T-cell (primary cell): Measurements from ENCODE around the gene RBM19. TPM values are rescaled to one million over a fixed set of nuclear protein-coding genes. Genes with fewer than 3 reads are reported as not detected.

ENCODE experiments used
- ATAC-seq, 4 experiments: fragments of 200-7000 bp in 3 of 4; fragments of 150-1000 bp in 1 of 4; cut with Tn5 transposase; replicated peaks in 1 of 4; 1 replicate in 3 of 4; 2 replicates in 1 of 4; pipeline ENCODE4 v1.10.0; 2021; ENCODE audit warnings: moderate library complexity in 3 of 4, mild to moderate bottlenecking in 2 of 4, moderate number of reproducible peaks in 1 of 4
- CTCF ChIA-PET, 2 donors: fragments of 300-600 bp; sonication (Branson Sonifier 250); formaldehyde crosslinking; loops; one replicate each; lab custom pipeline; 2022; ENCODE audit warnings: antibody characterized with exemption in 2 of 2; lab: Charles Lee
- POLR2A ChIA-PET, 2 donors: fragments of 300-600 bp; sonication (Branson Sonifier 250); formaldehyde crosslinking; loops; one replicate each; lab custom pipeline; 2022; ENCODE audit warnings: antibody characterized with exemption in 2 of 2; lab: Charles Lee
- DNase-seq, 35 experiments: peaks; one replicate each; pipeline versions ENCODE4 v3.0.0 to v3.0.0-alpha.2; 2013 to 2023
- H3K27ac ChIP-seq: one replicate; pipeline ENCODE4 v1.5.1; 2013; ENCODE audit warnings: low read length
- H3K27me3 ChIP-seq, 2 experiments: replicated peaks in 1 of 2; 1 replicate in 1 of 2; 2 replicates in 1 of 2; pipeline versions ENCODE4 v1.6.1 to v1.7.0; 2013; ENCODE audit warnings: low read length in 1 of 2, mixed read lengths in 1 of 2; ENCODE audit not compliant: control insufficient read depth in 2 of 2, insufficient read depth in 2 of 2; ENCODE audit errors: extremely low read depth in 1 of 2
- H3K36me3 ChIP-seq, 2 donors: 1 replicate in 1 of 2; 2 replicates in 1 of 2; pipeline versions ENCODE4 v1.6.1 to v1.7.0; 2013; ENCODE audit warnings: low read length in 1 of 2; ENCODE audit not compliant: control insufficient read depth in 2 of 2, insufficient read depth in 1 of 2; ENCODE audit errors: extremely low read depth in 1 of 2
- H3K4me1 ChIP-seq, 2 experiments: 1 replicate in 1 of 2; 2 replicates in 1 of 2; pipeline versions ENCODE4 v1.6.1 to v1.7.0; 2013; ENCODE audit warnings: low read length in 2 of 2, mixed read lengths in 1 of 2; ENCODE audit not compliant: insufficient read depth in 2 of 2, control insufficient read depth in 1 of 2; ENCODE audit errors: extremely low read depth in 1 of 2
- H3K4me3 ChIP-seq, 2 donors: 1 replicate in 1 of 2; 2 replicates in 1 of 2; pipeline versions ENCODE4 v1.5.1 to v1.7.0; 2013; ENCODE audit warnings: mild to moderate bottlenecking in 2 of 2, low read length in 1 of 2, moderate library complexity in 1 of 2; ENCODE audit not compliant: control insufficient read depth in 1 of 2; ENCODE audit errors: extremely low read depth in 1 of 2
- H3K9me3 ChIP-seq: 2 replicates; pipeline ENCODE4 v1.7.0; 2013
- H3K27ac Mint-ChIP-seq, 2 donors: one replicate each; pipeline ENCODE4 v1.8.0; 2020 to 2021; ENCODE audit warnings: mild to moderate bottlenecking in 2 of 2, mixed read lengths in 2 of 2
- H3K27me3 Mint-ChIP-seq, 2 donors: one replicate each; pipeline ENCODE4 v1.8.0; 2021 to 2022; ENCODE audit warnings: mixed read lengths in 2 of 2
- H3K36me3 Mint-ChIP-seq: one replicate; pipeline ENCODE4 v1.8.0; 2021; ENCODE audit warnings: mixed read lengths
- H3K4me1 Mint-ChIP-seq, 3 donors: one replicate each; pipeline ENCODE4 v1.8.0; 2020 to 2022; ENCODE audit warnings: mixed read lengths in 3 of 3, mild to moderate bottlenecking in 1 of 3
- H3K4me3 Mint-ChIP-seq, 3 donors: one replicate each; pipeline ENCODE4 v1.8.0; 2020 to 2022; ENCODE audit warnings: mild to moderate bottlenecking in 3 of 3, mixed read lengths in 3 of 3, moderate library complexity in 3 of 3
- H3K9me3 Mint-ChIP-seq, 3 donors: one replicate each; pipeline ENCODE4 v1.8.0; 2020 to 2022; ENCODE audit warnings: mixed read lengths in 3 of 3
- WGBS: methylation state at CpG from one replicate; pipeline ENCODE4 v1.1.5; 2013; ENCODE audit warnings: missing lambda C conversion rate; ENCODE audit not compliant: insufficient coverage; 5-methylcytosine and 5-hydroxymethylcytosine counted together
- total RNA-seq, 35 experiments: library from RNA in 6 of 35; stranded (reverse) in 6 of 35; fragments of 120-200 nt in 1 of 35; gene quantifications; one replicate each; pipeline versions ENCODE4 v1.2.1 to v1.2.4 and lab custom pipeline; 2013 to 2026

Gene RBM19
- total RNA-seq, 5 donors from 2014 or later (not counting 1 experiment from before 2014, with no cell fraction given): 57.9 to 80.3 (median 78.3) TPM

DNA sequence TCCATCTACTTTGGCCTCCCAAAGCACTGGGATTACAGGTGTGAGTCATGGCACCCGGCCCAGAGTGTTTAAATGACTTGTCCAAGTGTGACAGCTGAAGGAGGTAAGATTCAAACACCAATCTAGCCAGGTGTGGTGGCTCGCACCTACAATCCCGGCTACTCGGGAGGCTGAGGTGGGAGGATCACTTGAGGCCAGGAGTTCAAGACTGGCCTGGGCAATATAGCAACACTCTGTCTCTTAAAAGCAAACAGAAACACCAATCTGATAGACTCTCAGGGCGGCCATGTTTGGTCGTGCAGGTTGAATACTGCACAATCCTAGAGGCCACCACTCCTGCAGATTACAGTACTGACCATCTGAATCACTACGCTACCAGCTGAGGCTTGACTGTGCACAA is 68.7 kb downstream of the RBM19 start:
- Mint-ChIP-seq H3K27me3 (no peaks in the 10 kb centered on the region), H3K9me3 (no peaks in the 10 kb centered on the region), H3K4me1 (no peaks in the 10 kb centered on the region), H3K4me3 (no peak overlapping the region), H3K27ac (no peak overlapping the region), H3K36me3 (peaks cover 44% of the 10 kb centered on the region)
- ChIA-PET POLR2A (no interaction called here), CTCF (no interaction called here)
- Histone ChIP-seq H3K4me1 (no peaks in the 10 kb centered on the region), H3K36me3 (peaks cover 6 to 16% of the 10 kb centered on the region in 2 donors), H3K27ac (no peak overlapping the region), H3K4me3 (no peak overlapping the region), H3K27me3 (no peaks in the 10 kb centered on the region), H3K9me3 (no peaks in the 10 kb centered on the region)
- no peak for DNase-seq
- 92% methylated on average over 4 of the region's 7 CpGs for WGBS
- no peak for ATAC-seq

DNA sequence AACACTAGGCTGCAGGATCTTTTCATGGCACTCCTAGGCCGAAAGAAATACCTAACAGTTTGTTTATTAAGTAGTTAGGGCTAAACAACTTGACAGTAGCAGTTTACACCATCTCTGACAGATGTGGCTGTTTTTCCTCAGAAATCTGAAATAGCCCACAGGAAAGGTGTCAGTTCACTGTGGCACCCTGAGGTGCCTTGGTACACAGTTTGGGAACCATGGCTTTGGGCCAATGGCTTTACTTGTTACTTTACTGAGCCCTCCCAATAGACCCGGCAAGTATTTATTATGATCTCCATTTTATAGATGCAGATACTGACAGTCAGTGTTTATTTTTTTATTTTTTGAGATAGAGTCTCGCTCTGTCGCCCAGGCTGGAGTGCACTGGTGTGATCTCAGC is 69.3 kb downstream of the RBM19 start:
- ChIA-PET CTCF (no interaction called here), POLR2A (no interaction called here)
- no peak overlapping the region for H3K27ac ChIP-seq
- ATAC-seq: no peak
- Mint-ChIP-seq H3K4me1 (no peaks in the 10 kb centered on the region), H3K27me3 (no peaks in the 10 kb centered on the region), H3K9me3 (no peaks in the 10 kb centered on the region), H3K36me3 (peaks cover 48% of the 10 kb centered on the region), H3K27ac (no peak overlapping the region), H3K4me3 (no peak overlapping the region)
- no peak for DNase-seq
- H3K4me1 ChIP-seq: no peaks in the 10 kb centered on the region
- WGBS: no CpG with 5 or more reads among the region's 4 CpGs
- H3K9me3 ChIP-seq: no peaks in the 10 kb centered on the region
- H3K36me3 ChIP-seq: peaks cover 10 to 16% of the 10 kb centered on the region in 2 donors
- H3K4me3 ChIP-seq: no peak overlapping the region
- no peaks in the 10 kb centered on the region for H3K27me3 ChIP-seq

DNA sequence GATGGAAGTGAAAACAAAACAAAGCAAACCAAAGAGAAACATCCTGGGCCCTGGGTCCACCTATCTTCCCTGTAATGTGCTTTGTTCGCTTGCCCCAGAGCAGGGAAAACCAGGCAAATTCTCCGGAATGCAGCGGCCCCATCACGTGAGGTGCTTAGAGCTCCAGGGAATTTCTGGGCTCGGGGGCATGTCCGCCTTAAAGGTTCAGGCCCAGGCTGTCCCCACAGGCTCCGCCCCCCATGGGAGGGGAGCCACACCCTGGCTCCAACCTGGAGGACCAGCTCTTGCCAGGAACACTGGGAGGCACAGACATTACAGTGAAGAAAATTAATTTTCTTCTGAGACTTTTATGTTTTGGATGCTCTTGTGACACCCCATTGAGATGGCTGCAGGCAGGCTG is 69.9 kb downstream of the RBM19 start:
- 98% methylated on average over 6 of the region's 7 CpGs for WGBS
- no peaks in the 10 kb centered on the region for H3K27me3 ChIP-seq
- ATAC-seq: no peak
- no peak overlapping the region for H3K4me3 ChIP-seq
- POLR2A ChIA-PET: interaction anchor here in 1 of 2 donors (0.6 kb wide), 1 partner anchor 78 kb away, joined by 19 read pairs; no protein-coding TSS in a partner anchor
- H3K27ac ChIP-seq: no peak overlapping the region
- H3K9me3 ChIP-seq: no peaks in the 10 kb centered on the region
- H3K4me1 ChIP-seq: no peaks in the 10 kb centered on the region
- DNase-seq: no peak
- H3K9me3 Mint-ChIP-seq: no peaks in the 10 kb centered on the region
- H3K27ac Mint-ChIP-seq: no peak overlapping the region
- H3K4me1 Mint-ChIP-seq: no peaks in the 10 kb centered on the region
- H3K4me3 Mint-ChIP-seq: no peak overlapping the region
- H3K36me3 ChIP-seq: peaks cover 12 to 20% of the 10 kb centered on the region in 2 donors
- H3K27me3 Mint-ChIP-seq: no peaks in the 10 kb centered on the region
- H3K36me3 Mint-ChIP-seq: peaks cover 51% of the 10 kb centered on the region
- CTCF ChIA-PET: no interaction called here

DNA sequence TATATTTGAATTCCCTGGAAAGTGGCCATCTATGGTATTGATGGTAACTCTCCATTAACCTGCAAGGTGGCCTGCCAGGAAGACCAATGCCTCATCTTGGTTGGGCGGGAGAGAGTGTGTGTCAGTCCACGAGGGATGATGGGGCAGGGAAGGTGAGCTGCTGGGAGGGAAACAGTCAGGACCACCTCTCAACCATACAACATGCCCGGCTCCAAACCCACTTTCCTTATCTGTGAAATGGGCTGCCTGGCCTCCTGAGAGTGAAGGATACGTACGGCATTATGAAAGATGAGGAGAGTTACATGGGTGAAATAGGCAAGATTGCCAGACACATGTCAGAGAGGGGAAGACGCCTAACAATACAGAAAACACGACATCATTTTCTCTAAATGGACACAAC is 70.9 kb downstream of the RBM19 start:
- Histone ChIP-seq H3K9me3 (no peaks in the 10 kb centered on the region), H3K4me1 (no peaks in the 10 kb centered on the region), H3K36me3 (peaks cover 12 to 18% of the 10 kb centered on the region in 2 donors), H3K4me3 (no peak overlapping the region), H3K27ac (no peak overlapping the region), H3K27me3 (no peaks in the 10 kb centered on the region)
- Mint-ChIP-seq H3K4me3 (no peak overlapping the region), H3K36me3 (peaks cover 53% of the 10 kb centered on the region), H3K27me3 (no peaks in the 10 kb centered on the region), H3K4me1 (no peaks in the 10 kb centered on the region), H3K27ac (no peak overlapping the region), H3K9me3 (no peaks in the 10 kb centered on the region)
- ATAC-seq (no peak), DNase-seq (no peak)
- no CpG with 5 or more reads among the region's 7 CpGs for WGBS
- ChIA-PET CTCF (no interaction called here), POLR2A (interaction anchor here in 1 of 2 donors (0.6 kb wide), 1 partner anchor 1378 kb away, joined by 3 read pairs; no protein-coding TSS in a partner anchor)

DNA sequence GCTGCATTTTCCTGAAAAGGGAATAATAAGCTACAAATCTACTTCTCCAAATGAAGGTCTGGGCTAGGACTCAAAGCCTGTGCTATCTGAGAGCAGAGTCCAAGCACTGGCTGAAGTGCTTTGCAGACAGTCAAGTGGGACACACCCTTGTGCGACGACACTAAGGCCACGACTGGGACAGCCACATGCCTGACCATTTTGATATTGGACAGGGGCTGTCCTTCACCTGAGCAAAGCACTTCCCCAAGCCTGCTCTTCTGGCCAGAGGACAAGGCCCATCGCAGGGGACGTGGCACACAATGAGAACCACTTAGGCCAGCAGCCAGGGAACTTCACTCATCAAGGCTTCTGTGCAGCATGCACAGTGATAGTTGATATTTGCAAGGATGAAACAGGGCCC is 71.4 kb downstream of the RBM19 start:
- Mint-ChIP-seq H3K27ac (no peak overlapping the region), H3K4me1 (no peaks in the 10 kb centered on the region), H3K27me3 (no peaks in the 10 kb centered on the region), H3K4me3 (no peak overlapping the region), H3K36me3 (peaks cover 51% of the 10 kb centered on the region), H3K9me3 (no peaks in the 10 kb centered on the region)
- Histone ChIP-seq H3K4me3 (no peak overlapping the region), H3K4me1 (no peaks in the 10 kb centered on the region), H3K27ac (no peak overlapping the region), H3K36me3 (peaks cover 10 to 14% of the 10 kb centered on the region in 2 donors), H3K9me3 (no peaks in the 10 kb centered on the region), H3K27me3 (no peaks in the 10 kb centered on the region)
- POLR2A ChIA-PET: interaction anchor here in 1 of 2 donors (0.6 kb wide), 1 partner anchor 1377 kb away, joined by 3 read pairs; no protein-coding TSS in a partner anchor
- DNase-seq (no peak), ATAC-seq (no peak)
- CTCF ChIA-PET: no interaction called here
- 96% methylated on average over 5 of the region's 5 CpGs for WGBS

DNA sequence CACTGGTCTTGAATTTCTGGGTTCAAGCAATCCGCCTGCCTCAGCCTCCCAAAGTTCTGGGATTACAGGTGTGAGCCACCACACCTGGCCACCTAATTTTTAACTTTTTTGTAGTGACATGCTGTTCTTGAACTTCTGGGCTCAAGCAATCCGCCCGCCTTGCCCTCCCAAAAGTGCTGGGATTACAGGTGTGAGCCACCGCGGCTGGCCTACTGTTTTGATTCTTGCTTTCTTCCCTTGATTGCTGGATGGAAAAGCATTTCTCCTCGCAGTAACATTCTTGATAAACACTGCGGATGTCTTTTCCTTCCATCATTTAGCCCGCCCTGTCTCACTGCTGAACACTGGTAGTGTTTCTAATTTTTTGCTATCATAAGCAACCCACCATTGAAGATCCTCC is 72.9 kb downstream of the RBM19 start:
- no peaks in the 10 kb centered on the region for H3K9me3 ChIP-seq
- 95% methylated on average over 4 of the region's 8 CpGs for WGBS
- Mint-ChIP-seq H3K4me3 (no peak overlapping the region), H3K27ac (no peak overlapping the region), H3K36me3 (peaks cover 51% of the 10 kb centered on the region), H3K27me3 (no peaks in the 10 kb centered on the region), H3K9me3 (no peaks in the 10 kb centered on the region), H3K4me1 (no peaks in the 10 kb centered on the region)
- DNase-seq: no peak
- no peak overlapping the region for H3K27ac ChIP-seq
- ChIA-PET POLR2A (no interaction called here), CTCF (no interaction called here)
- no peaks in the 10 kb centered on the region for H3K27me3 ChIP-seq
- H3K4me1 ChIP-seq: no peaks in the 10 kb centered on the region
- no peak for ATAC-seq
- H3K36me3 ChIP-seq: peaks cover 6 to 13% of the 10 kb centered on the region in 2 donors
- H3K4me3 ChIP-seq: no peak overlapping the region

DNA sequence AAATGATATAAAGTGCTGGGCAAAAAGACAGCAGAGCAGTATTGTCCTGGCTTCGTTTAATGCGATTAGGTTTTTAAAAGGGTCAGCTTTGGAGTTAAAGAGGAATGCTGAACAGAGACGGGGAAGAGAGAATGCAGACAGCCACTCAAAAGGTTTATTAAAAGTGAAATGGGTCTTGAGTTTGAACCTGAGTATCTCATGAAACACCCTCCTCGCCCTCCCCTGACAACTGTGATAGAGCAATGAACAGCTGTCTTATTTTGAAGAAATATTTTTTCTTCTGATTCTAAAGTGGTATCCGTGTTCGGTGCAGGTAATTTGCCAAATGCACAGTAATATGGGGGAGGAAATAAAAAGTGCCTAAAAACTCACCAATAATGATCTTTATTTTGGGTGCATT is 73.6 kb downstream of the RBM19 start:
- peaks cover 55% of the 10 kb centered on the region for H3K36me3 Mint-ChIP-seq
- no peak overlapping the region for H3K4me3 ChIP-seq
- 100% methylated on average over 3 of the region's 6 CpGs for WGBS
- ATAC-seq (no peak), DNase-seq (no peak)
- no peaks in the 10 kb centered on the region for H3K27me3 ChIP-seq
- no peaks in the 10 kb centered on the region for H3K9me3 ChIP-seq
- H3K27ac Mint-ChIP-seq: no peak overlapping the region
- H3K27ac ChIP-seq: no peak overlapping the region
- H3K9me3 Mint-ChIP-seq: no peaks in the 10 kb centered on the region
- peaks cover 6 to 13% of the 10 kb centered on the region in 2 donors for H3K36me3 ChIP-seq
- no peaks in the 10 kb centered on the region for H3K4me1 ChIP-seq
- no peaks in the 10 kb centered on the region for H3K4me1 Mint-ChIP-seq
- no peak overlapping the region for H3K4me3 Mint-ChIP-seq
- ChIA-PET POLR2A (interaction anchor here in 1 of 2 donors (0.7 kb wide), 1 partner anchor 536 kb away, joined by 3 read pairs; no protein-coding TSS in a partner anchor), CTCF (no interaction called here)
- H3K27me3 Mint-ChIP-seq: no peaks in the 10 kb centered on the region
